ENCODE data around the gene CCDC195.

CCDC195 gene

DNA sequence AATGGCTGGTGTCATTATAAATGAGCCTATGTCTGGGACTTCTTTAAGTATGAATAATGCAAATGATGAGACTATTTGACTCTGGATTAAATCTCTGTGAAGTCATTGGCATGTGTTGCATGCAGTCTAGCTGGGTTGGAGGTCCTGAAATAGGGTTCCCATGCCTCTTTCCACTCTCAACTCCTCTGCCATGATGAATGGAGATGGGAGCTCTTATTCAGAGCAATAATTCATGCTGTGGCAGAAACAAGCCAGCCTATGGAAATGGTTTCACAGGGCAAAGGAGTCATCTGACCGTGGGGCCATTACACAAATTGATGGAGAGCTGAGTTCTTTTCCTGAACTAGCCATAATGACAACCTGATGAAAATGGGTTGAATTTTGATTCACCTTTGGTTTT lies 15.5 kb upstream of the CCDC195 start:
- H3K9ac ChIP-seq: no peak overlapping the region
- H3K4me1 ChIP-seq: no peaks in the 10 kb centered on the region
- H3K4me2 ChIP-seq: no peak overlapping the region
- peaks cover 30% of the 10 kb centered on the region for H3K9me3 ChIP-seq
- 0 out of 2 replicates have a peak, but pooled peaks cover 5% of the 10 kb centered on the region for H3K36me3 ChIP-seq
- H4K20me1 ChIP-seq: no peaks in the 10 kb centered on the region
- no peaks in the 10 kb centered on the region for H3K27me3 ChIP-seq
- no peak overlapping the region for H3K27ac ChIP-seq
- H3K4me3 ChIP-seq: no peak overlapping the region
- TF ChIP-seq Cebpa-rat (IDR thresholded peaks at IDR 0.05): no peak

DNA sequence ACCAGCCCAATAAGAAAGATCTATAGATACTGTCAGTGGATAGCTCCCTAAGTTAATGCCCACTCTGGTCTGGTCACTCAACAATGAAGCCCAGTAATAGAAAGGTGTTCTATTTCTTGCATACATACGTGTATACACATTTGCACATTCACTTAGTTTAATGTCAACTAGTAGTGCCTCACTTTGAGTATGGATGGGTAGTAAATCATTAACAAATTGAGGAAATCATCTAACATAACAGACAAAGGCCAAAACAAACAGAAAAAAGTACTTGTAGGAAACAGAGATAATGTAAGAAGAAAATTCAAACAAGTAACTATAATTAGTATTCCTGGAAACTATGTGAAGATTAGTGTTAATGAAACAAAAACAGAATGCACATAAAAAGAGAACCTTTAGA lies 13.3 kb upstream of the CCDC195 start:
- Histone ChIP-seq H3K9me3 (peaks cover 12% of the 10 kb centered on the region), H4K20me1 (no peaks in the 10 kb centered on the region), H3K4me2 (no peak overlapping the region), H3K9ac (no peak overlapping the region), H3K27ac (no peak overlapping the region), H3K36me3 (no peaks in the 10 kb centered on the region), H3K27me3 (no peaks in the 10 kb centered on the region), H3K4me1 (no peaks in the 10 kb centered on the region), H3K4me3 (no peak overlapping the region)
- no peak for TF ChIP-seq Cebpa-rat (IDR thresholded peaks at IDR 0.05)

DNA sequence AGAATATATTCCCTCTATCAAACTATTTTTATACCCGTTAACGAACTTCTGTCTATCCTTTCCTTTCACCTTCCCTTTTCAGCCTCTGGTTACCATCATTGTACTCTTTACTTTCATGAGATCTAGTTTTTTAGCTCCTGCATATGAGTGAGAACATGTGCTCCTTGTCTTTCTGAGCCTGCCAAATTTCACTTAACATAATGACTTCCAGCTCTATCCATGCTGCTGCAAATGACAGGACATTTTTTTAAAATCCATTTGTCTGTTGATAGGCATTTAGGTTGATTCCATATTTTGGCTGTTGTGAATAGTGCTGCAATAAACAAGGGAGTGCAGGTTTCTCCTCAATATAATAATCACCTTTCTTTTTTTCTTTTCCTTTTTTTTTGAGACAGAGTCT lies 8.2 kb upstream of the CCDC195 start:
- Histone ChIP-seq H4K20me1 (no peaks in the 10 kb centered on the region), H3K4me3 (no peak overlapping the region), H3K27me3 (no peaks in the 10 kb centered on the region), H3K36me3 (no peaks in the 10 kb centered on the region), H3K9me3 (peaks cover 11% of the 10 kb centered on the region), H3K4me2 (no peak overlapping the region), H3K4me1 (no peaks in the 10 kb centered on the region), H3K9ac (no peak overlapping the region), H3K27ac (no peak overlapping the region)
- no peak for TF ChIP-seq Cebpa-rat (IDR thresholded peaks at IDR 0.05)

DNA sequence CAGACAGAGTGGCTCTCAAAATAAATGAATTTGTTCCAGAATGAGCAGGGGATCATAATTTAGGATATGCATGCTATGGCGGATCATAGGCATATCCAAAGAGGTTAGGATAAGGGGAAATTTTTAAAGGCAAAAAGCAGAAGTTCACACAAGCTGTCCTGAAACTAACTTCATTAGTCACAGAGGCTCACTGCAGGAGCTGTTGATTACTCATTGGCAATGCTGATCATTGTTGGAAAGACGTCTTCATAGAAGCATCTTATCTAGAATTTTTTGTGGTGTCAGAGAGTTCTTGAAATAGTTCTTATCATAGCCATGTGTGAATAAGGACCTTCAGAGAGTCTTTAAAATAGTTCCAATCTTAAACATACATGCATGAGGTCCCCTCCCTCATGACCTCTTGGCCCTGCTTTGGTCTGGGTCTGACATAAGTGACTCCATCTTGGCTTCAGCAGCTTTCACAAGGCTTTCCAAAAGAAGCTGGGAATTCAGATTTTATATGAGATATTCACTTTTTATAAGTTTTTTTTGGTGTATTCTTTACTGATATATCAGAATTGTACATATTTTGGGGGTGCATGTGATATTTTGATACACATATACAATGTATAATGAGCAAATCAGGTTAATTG lies 7.5 kb upstream of the CCDC195 start:
- H3K4me1 ChIP-seq: no peaks in the 10 kb centered on the region
- H3K9ac ChIP-seq: no peak overlapping the region
- H3K27ac ChIP-seq: no peak overlapping the region
- peaks cover 5% of the 10 kb centered on the region for H3K9me3 ChIP-seq
- H3K27me3 ChIP-seq: no peaks in the 10 kb centered on the region
- H3K4me2 ChIP-seq: no peak overlapping the region
- no peak overlapping the region for H3K4me3 ChIP-seq
- TF ChIP-seq Cebpa-rat (IDR thresholded peaks at IDR 0.05): no peak
- H4K20me1 ChIP-seq: no peaks in the 10 kb centered on the region
- H3K36me3 ChIP-seq: no peaks in the 10 kb centered on the region

DNA sequence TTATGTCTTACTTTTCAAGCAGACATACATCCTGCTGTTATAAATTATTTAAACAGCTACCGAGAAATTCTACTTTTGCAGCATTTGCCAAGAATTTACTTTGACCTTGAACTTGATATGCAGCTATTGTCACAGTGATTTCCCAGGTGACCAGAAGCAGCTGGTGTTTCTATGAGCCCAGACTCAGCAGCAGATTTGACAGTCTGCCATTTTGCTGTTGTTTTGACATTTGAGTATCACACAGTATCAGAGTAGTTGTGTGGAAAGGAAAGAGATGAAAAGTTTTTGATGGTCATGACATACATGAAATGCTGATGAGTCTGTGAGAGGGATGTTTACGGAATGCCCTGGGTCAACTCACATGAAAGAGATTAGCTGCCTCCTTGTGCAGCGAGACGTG lies 6.6 kb upstream of the CCDC195 start:
- no peaks in the 10 kb centered on the region for H3K36me3 ChIP-seq
- no peak overlapping the region for H3K4me2 ChIP-seq
- H3K27ac ChIP-seq: no peak overlapping the region
- no peaks in the 10 kb centered on the region for H3K9me3 ChIP-seq
- H3K4me1 ChIP-seq: no peaks in the 10 kb centered on the region
- H3K4me3 ChIP-seq: no peak overlapping the region
- no peak overlapping the region for H3K9ac ChIP-seq
- no peaks in the 10 kb centered on the region for H3K27me3 ChIP-seq
- H4K20me1 ChIP-seq: no peaks in the 10 kb centered on the region
- no peak for TF ChIP-seq Cebpa-rat (IDR thresholded peaks at IDR 0.05)

DNA sequence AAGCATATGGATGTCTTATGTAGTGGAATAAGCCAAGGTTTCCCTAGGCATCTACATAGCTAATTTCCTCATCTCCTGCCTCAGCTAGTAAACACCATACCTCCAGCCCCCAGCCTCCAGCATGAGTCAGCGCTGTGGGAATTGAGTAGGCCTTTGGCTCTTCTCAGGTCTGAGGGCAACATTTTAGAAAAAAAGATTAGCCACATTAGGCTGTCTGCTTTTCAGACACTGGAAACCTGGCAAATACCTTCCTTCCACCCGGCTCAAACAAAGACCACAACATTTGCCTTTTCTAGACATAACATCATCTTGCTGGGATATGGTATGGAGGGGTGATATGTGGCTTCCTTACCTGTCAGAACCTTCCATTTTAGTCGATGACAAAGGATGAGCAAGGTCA lies 6.1 kb upstream of the CCDC195 start:
- H3K9me3 ChIP-seq: no peaks in the 10 kb centered on the region
- no peak overlapping the region for H3K4me2 ChIP-seq

DNA sequence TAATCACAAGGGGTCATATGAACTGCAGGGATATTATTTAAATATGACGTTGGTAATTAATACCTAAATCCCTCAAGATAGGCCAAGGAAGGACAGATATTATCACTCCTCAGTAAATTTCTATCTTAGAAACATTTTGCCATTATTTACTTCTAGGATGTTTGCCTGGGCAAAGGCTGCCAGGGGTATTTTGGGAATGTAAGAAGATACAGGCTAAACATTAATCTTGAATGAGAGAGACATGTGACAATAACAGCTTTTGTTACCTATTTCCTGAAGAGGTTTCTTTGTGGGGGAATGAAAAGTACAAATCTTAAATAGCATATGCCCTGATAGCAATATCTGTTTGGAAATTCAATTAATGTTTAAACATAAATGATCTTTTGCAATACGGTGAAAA lies 756 bp upstream of the CCDC195 start:
- Histone ChIP-seq H3K4me1 (no peaks in the 10 kb centered on the region), H3K9ac (no peak overlapping the region), H3K36me3 (no peaks in the 10 kb centered on the region), H3K4me3 (no peak overlapping the region), H3K27ac (no peak overlapping the region), H4K20me1 (no peaks in the 10 kb centered on the region), H3K9me3 (peaks cover 4% of the 10 kb centered on the region; the same call in 1 of the 2 replicates), H3K27me3 (no peaks in the 10 kb centered on the region), H3K4me2 (no peak overlapping the region)
- TF ChIP-seq Cebpa-rat (IDR thresholded peaks at IDR 0.05): no peak

More for the DNA sequence above, 6.1 kb upstream of the CCDC195 start:
- Histone ChIP-seq H4K20me1 (no peaks in the 10 kb centered on the region), H3K4me3 (no peak overlapping the region), H3K9ac (no peak overlapping the region), H3K27ac (no peak overlapping the region), H3K27me3 (no peaks in the 10 kb centered on the region), H3K4me1 (no peaks in the 10 kb centered on the region), H3K36me3 (no peaks in the 10 kb centered on the region)
- TF ChIP-seq Cebpa-rat (IDR thresholded peaks at IDR 0.05): no peak

DNA sequence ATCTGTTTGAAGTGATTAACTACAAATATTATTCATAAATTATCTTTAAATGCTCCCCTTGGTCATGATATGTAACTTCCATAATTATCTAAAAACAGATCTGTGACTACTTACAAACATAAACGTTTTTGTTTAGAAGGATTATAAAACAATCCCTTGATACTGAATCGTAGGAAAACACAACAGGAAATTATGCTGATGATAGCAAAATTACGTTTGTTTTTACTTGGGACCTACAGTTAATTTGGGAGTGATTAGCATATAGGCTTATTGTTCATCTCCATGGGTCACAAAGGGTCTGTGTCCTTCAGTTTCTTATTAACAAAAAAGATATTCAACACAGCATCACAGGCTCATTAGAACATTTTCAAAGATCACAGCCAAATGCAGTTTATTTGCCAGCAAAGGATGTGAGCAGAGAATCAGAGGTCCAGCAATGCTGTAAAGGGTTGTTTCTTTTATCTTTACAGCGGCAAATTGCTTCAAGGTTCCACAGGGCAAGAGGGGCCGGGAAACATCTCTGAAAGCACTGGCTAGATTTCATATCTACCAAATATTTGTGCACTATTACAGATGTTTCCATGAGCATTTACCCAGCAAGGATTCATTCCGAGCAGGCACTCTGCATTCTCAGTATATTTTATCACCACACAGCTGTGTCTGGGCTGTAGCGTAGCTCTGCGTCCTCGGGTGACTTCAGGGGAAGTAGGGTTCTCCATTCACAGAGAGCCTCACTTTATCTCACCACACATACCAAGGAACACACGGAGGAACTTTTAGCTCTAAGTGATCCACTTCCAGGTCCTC lies 4.1 kb downstream of the CCDC195 start:
- Histone ChIP-seq H3K4me2 (no peak overlapping the region), H3K36me3 (no peaks in the 10 kb centered on the region), H3K9ac (no peak overlapping the region), H3K27me3 (no peaks in the 10 kb centered on the region), H3K4me1 (no peaks in the 10 kb centered on the region), H3K4me3 (no peak overlapping the region), H4K20me1 (no peaks in the 10 kb centered on the region), H3K27ac (no peak overlapping the region), H3K9me3 (peaks cover 4% of the 10 kb centered on the region; the same call in 1 of the 2 replicates)
- no peak for TF ChIP-seq Cebpa-rat (IDR thresholded peaks at IDR 0.05)

DNA sequence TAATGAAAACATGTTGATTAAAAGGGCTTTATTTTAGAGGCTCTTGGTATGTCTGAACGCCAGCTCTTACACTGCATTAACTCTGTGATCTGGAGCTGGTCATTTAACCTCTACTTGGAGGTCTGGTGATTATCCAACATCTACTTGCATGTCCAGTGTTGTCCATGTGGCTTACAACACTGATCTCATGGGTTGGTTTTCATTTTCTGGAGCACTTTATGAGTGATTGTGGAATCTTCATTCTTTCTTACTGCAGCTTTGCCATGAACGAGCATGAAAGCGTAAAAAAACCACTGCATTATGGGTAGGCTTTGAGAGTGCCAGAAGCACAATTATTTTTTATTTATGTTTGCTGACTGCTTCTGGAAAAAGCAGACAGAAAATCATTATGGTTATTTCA lies 4.8 kb downstream of the CCDC195 start:
- Histone ChIP-seq H3K9ac (no peak overlapping the region), H4K20me1 (no peaks in the 10 kb centered on the region), H3K4me2 (no peak overlapping the region), H3K36me3 (no peaks in the 10 kb centered on the region), H3K9me3 (peaks cover 4% of the 10 kb centered on the region; the same call in 1 of the 2 replicates), H3K27me3 (no peaks in the 10 kb centered on the region), H3K27ac (no peak overlapping the region), H3K4me1 (no peaks in the 10 kb centered on the region), H3K4me3 (no peak overlapping the region)
- TF ChIP-seq Cebpa-rat (IDR thresholded peaks at IDR 0.05): no peak

DNA sequence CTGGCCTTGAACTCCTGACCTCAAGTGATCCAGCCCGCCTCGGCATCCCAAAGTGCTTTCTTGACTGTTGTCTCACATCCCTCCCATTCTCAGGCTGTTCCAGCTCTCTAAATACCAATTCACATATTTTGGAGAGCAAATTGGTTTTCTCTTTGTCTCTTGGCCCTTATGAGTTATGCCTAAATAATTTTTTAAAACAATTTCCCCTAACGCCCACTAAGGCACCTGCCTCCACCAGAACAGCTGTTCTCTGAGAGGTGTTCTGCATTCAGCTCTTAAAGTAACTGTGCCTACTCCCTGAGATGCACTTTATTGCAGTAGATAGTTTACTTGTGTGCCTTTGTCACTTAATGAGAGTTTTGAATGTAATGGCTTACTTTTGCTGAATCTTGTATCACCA lies 6.9 kb downstream of the CCDC195 start:
- no peaks in the 10 kb centered on the region for H4K20me1 ChIP-seq
- H3K36me3 ChIP-seq: no peaks in the 10 kb centered on the region
- no peak overlapping the region for H3K4me2 ChIP-seq
- H3K9ac ChIP-seq: no peak overlapping the region
- H3K27me3 ChIP-seq: no peaks in the 10 kb centered on the region
- no peak overlapping the region for H3K4me3 ChIP-seq
- TF ChIP-seq Cebpa-rat (IDR thresholded peaks at IDR 0.05): no peak
- H3K4me1 ChIP-seq: no peaks in the 10 kb centered on the region
- H3K27ac ChIP-seq: no peak overlapping the region
- H3K9me3 ChIP-seq: peaks cover 4% of the 10 kb centered on the region; the same call in 1 of the 2 replicates

Data from BLaER1 (cell line).